ACC112 (cell line): ENCODE data around the gene MTA3.
"Not testable (repeated sequence)": the region's sequence is repeated elsewhere in the genome, so short reads cannot be mapped to it uniquely, and the experiment has no call there.

Experiments
- H2AFZ ChIP-seq: fragments of 200-600 bp; sonication (generic); one replicate; pipeline ENCODE4 v1.6.0; 2017; ENCODE audit warnings: antibody characterized with exemption, low read length; ENCODE audit not compliant: unreplicated experiment
- H3K27ac ChIP-seq: fragments of 200-600 bp; sonication (generic); 2 replicates; pipeline ENCODE4 v1.5.1; 2014; ENCODE audit warnings: low read depth, mild to moderate bottlenecking, antibody characterized with exemption, low read length, moderate library complexity
- H3K27me3 ChIP-seq: fragments of 200-600 bp; sonication (generic); 2 replicates; pipeline ENCODE4 v1.6.1; 2014; ENCODE audit warnings: mild to moderate bottlenecking, antibody characterized with exemption, low read length, moderate library complexity, mixed read lengths; ENCODE audit not compliant: insufficient read depth
- H3K36me3 ChIP-seq: fragments of 200-600 bp; sonication (generic); 2 replicates; pipeline ENCODE4 v1.6.1; 2016; ENCODE audit warnings: mild to moderate bottlenecking, antibody characterized with exemption, low read length, moderate library complexity, mixed read lengths; ENCODE audit not compliant: insufficient read depth
- H3K4me1 ChIP-seq: fragments of 200-600 bp; sonication (generic); one replicate; pipeline ENCODE4 v1.6.1; 2016; ENCODE audit warnings: low read length, mixed read lengths; ENCODE audit not compliant: insufficient read depth, unreplicated experiment, control insufficient read depth
- H3K4me3 ChIP-seq: fragments of 200-600 bp; sonication (generic); 2 replicates; pipeline ENCODE4 v1.5.1; 2014; ENCODE audit warnings: mild to moderate bottlenecking, low read depth, low read length
- H3K79me2 ChIP-seq: fragments of 200-600 bp; sonication (generic); one replicate; pipeline ENCODE4 v1.6.0; 2016; ENCODE audit warnings: low read length; ENCODE audit not compliant: control insufficient read depth, unreplicated experiment, insufficient read depth

Gene MTA3

DNA sequence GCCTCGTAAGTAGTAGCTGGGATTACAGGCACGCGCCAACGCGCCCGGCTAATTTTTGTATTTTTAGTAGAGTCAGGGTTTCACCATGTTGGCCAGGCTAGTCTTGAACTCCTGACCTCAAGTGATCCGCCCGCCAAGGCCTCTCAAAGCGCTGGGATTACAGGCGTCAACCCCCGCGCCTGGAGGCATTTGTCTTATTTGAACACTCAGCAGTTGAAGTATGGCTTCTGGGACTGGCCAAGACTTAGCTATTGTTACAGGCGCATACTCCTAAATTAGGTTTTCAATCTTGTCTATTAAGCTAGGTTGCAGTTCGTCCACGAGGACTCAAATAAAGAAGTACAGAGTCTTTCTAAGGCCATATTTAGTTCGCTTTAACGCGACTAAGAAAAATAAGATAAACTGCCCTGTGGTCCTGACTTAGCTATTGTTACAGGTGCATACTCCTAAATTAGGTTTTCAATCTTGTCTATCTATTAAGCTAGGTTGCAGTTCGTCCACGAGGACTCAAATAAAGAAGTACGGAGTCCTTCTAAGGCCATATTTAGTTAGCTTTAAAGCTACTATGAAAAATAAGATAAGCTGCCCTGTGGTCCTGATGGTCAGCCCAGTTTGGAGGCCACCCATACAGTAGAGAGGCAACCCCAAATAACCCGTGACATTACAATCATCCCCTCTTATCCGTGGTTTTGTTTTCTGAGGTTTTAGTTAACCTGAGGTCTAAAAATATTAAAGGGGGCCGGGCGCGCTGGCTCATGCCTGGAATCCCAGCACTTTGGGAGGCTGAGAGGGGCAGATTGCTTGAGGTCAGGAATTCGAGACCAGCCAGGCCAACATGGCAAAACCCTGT lies 20.8 kb upstream of the MTA3 start:
- Histone ChIP-seq H3K4me1 (no peaks in the 10 kb centered on the region), H3K79me2 (no peaks in the 10 kb centered on the region), H3K4me3 (no peak overlapping the region), H3K36me3 (no peaks in the 10 kb centered on the region), H3K27ac (no peak overlapping the region), H2AFZ (no peak overlapping the region), H3K27me3 (no peaks in the 10 kb centered on the region)

DNA sequence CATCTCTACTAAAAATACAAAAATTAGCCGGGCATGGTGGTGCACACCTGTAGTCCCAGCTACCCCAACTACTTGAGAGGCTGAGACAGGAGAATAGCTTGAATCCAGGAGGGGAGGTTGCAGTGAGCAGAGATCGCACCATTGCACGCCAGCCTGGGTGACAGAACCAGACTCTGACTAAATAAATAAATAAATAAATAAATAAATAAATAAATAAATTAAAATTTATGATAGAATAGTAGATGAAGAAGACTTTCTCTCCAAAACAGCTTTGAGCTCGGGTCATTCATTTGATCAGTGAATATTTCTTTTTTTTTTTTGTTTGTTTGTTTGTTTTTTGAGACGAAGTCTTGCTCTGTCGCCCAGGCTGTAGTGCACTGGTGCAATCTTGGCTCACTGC lies 17.6 kb upstream of the MTA3 start:
- Histone ChIP-seq H3K27me3 (no peaks in the 10 kb centered on the region), H3K79me2 (no peaks in the 10 kb centered on the region), H3K27ac (no peak overlapping the region), H2AFZ (no peak overlapping the region), H3K36me3 (no peaks in the 10 kb centered on the region), H3K4me1 (no peaks in the 10 kb centered on the region), H3K4me3 (no peak overlapping the region)

DNA sequence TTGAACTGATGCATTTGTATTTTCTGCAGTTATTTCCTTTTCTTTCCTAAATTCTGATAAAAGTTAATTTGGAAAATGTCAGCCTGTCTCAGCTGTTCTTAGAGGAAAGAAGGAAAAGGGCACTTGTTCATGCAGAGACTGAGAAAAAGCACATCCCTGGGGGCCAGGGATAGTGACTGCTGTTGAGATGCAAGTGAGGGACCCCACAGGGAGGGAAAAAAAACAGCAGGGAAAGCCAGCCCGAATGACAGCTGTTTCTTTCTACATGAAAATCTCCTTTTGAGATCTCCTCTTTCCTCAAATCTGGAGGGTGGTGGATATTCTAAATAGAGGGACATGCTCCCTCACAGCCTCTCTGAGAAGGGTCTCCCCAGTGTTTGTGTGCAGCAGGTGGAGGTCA lies 14.0 kb upstream of the MTA3 start:
- Histone ChIP-seq H3K36me3 (no peaks in the 10 kb centered on the region), H3K27me3 (no peaks in the 10 kb centered on the region), H3K4me3 (no peak overlapping the region), H3K27ac (no peak overlapping the region), H3K79me2 (no peaks in the 10 kb centered on the region), H3K4me1 (no peaks in the 10 kb centered on the region), H2AFZ (no peak overlapping the region)

DNA sequence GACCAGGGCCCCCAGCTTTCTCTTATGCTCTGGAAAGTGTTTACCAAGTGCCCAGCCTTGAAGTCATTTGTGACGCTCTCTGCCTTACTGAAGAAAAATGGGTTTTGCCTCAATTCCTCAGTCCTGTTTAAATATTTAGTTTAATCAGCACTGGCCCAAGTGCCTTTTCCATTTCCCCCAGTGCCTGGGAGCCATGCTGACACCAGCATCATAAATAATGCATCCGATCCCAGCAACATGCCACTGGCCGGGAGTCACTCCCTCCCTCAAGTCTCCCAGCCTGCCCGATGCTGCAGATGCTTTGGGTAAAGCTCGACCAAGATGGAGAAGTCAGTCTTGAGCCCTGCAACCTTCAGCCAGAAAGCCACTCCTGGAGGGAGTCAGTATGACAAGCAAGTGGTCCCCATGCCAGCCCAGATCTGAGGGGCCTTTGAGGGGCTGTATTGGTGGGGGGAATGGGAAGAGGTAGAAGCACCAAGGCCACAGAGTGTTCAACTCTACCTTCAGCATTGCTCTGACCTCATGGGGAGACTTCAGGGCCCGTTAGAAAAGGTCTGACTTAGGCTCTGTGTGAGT lies 12.0 kb upstream of the MTA3 start:
- H3K36me3 ChIP-seq, result no peaks in the 10 kb centered on the region
- H3K4me3 ChIP-seq, result no peak overlapping the region
- no peaks in the 10 kb centered on the region for H3K79me2 ChIP-seq
- H3K27ac ChIP-seq, result no peak overlapping the region
- no peak overlapping the region for H2AFZ ChIP-seq
- no peaks in the 10 kb centered on the region for H3K27me3 ChIP-seq
- H3K4me1 ChIP-seq, result no peaks in the 10 kb centered on the region

DNA sequence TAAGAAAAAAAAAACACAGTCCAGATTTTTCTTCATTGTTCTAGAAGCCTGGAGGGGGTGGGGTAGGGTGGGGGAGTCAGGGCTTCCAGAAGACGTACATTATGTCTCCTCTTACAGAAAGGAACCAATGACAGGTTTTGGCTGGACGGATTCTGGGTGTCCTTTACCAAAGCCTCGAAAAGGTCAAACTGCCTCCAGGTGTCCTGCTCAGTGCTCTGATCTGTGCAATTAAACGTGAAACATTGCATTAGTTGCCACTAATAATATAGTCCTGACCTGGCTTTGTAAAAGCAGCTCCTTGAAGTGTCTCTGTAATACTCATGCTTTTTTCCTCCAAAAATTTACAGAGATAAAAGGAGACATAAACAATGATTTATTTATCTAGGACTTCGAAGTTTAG lies 11.1 kb upstream of the MTA3 start:
- Histone ChIP-seq H3K4me1 (no peaks in the 10 kb centered on the region), H2AFZ (no peak overlapping the region), H3K36me3 (no peaks in the 10 kb centered on the region), H3K27me3 (no peaks in the 10 kb centered on the region), H3K79me2 (no peaks in the 10 kb centered on the region), H3K27ac (no peak overlapping the region), H3K4me3 (no peak overlapping the region)

DNA sequence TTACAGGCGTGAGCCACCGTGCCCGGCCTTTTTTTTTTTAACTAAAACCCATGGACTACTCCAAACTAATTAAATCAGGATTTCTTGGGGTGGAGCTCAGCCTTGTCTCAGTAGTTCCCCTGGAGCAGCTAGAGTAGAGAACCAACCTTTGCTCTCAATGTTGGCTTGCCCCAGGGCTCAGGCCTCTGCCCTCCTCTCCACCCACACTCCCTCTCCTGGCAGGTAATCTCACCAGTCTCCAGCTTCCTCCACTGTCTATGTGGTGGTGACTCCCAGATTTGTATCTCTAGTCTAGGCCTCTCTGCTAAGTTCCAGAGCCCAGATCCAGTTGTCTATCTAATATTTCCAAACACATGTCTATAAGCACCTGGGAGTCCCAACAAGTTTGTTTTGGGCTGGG lies 9.6 kb upstream of the MTA3 start:
- Histone ChIP-seq H3K79me2 (no peaks in the 10 kb centered on the region), H3K36me3 (no peaks in the 10 kb centered on the region), H2AFZ (no peak overlapping the region), H3K4me3 (no peak overlapping the region), H3K27me3 (no peaks in the 10 kb centered on the region), H3K27ac (no peak overlapping the region), H3K4me1 (no peaks in the 10 kb centered on the region)

DNA sequence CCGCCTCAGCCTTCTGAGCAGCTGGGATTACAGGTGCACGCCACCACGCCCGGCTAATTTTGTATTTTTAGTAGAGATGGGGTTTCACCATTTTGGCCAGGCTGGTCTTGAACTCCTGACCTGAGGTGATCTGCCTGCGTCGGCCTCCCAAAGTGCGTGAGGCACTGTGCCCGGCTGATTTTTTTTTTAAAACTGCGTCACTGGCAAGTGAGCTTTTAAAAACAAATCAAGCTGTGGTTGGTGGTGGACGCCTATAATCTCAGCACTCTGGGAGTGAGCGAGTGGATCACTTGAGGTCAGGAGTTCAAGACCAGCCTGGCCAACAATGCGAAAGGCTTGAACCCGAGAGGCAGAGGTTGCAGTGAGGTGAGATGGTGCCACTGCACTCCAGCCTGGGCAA lies 8.3 kb upstream of the MTA3 start:
- H2AFZ ChIP-seq, H3K79me2 ChIP-seq, H3K27me3 ChIP-seq, H3K4me3 ChIP-seq, H3K4me1 ChIP-seq, H3K27ac ChIP-seq, H3K36me3 ChIP-seq: not testable (repeated sequence)

DNA sequence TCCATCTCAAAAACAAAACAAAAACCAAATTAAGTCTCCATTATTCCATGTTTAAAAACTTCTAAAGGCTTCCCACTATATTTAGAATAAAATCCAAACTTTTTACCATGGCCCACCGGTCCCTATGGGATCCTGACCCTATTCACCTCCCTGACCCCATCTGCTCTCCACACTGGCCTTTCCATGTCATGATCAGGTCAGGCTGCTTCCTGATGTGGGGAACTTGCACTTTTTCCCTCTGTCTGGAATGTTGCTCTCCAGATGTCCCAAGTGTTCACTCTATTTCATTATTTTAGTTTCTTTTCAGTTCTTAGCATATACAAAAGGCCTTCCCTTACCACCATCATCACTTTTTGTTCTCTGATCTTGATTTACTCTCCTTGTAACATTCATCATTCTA lies 7.5 kb upstream of the MTA3 start:
- H3K36me3 ChIP-seq, result no peaks in the 10 kb centered on the region
- no peak overlapping the region for H3K27ac ChIP-seq
- no peak overlapping the region for H2AFZ ChIP-seq

DNA sequence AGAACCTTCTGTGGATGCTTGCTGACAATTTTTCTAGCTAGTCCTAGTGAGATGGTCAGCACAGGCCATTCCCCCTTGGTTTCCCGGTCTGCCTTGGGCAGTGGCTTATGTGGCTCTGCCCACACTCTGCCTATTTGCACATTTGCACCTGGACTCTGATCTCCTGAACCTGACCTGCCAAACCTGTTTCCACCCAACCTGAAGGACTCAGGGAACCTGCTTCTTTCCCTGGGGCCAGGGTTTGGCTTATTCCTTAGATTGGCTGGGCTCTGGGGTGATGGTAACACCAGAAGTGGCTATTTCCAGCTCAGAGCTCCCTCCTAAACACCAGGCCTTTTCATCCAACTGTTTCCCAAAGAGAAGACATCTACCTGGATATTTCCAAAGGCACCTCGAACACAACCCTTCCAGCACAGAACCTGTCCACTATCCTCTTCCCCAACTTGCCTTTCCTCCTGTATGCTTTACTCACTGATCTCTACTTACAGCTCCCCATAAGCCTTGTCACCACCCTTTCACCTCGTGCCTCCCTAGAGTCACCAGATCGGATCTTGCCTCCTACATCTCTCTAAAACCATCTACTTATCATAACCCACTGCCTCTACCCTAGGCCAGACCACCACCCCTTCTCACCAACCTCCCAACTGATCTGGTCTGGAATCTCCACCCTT lies 5.8 kb upstream of the MTA3 start:
- Histone ChIP-seq H3K4me3 (no peak overlapping the region), H3K4me1 (no peaks in the 10 kb centered on the region), H2AFZ (no peak overlapping the region)

More for the DNA sequence above, 7.5 kb upstream of the MTA3 start:
- no peaks in the 10 kb centered on the region for H3K79me2 ChIP-seq
- H3K4me1 ChIP-seq, result no peaks in the 10 kb centered on the region
- no peak overlapping the region for H3K4me3 ChIP-seq
- H3K27me3 ChIP-seq, result no peaks in the 10 kb centered on the region

DNA sequence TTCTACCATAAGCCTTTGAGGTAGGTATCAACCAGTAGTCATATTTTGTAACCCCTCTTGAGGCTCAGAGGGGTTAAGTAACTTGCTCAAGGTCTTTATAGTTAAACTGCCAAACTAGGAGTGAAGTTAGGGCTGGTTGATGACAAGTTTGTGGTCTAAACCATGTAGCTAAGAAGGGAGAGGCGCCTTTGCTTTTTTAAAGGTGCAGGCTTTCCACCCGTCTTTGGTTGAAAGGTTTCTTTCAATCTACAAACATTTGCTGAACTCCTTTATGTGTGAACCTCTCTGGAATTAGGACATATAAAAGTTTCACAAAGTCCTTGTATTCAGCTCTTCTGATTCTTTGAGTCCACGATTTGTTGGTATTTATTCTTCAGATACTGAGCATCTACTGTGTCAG lies 2.4 kb upstream of the MTA3 start:
- H2AFZ ChIP-seq, result no peak overlapping the region
- H3K27ac ChIP-seq, result no peak overlapping the region
- H3K4me1 ChIP-seq, result no peaks in the 10 kb centered on the region
- peaks cover 10% of the 10 kb centered on the region for H3K79me2 ChIP-seq
- H3K36me3 ChIP-seq, result no peaks in the 10 kb centered on the region
- no peak overlapping the region for H3K4me3 ChIP-seq
- no peaks in the 10 kb centered on the region for H3K27me3 ChIP-seq

More for the DNA sequence above, 5.8 kb upstream of the MTA3 start:
- H3K27me3 ChIP-seq, result no peaks in the 10 kb centered on the region
- H3K79me2 ChIP-seq, result no peaks in the 10 kb centered on the region
- no peak overlapping the region for H3K27ac ChIP-seq
- no peaks in the 10 kb centered on the region for H3K36me3 ChIP-seq
